HG03139 (cell line): ENCODE data around the gene SKAP1.

Source experiments
- ATAC-seq: cut with Tn5 transposase; IDR thresholded peaks from one replicate; pipeline ENCODE4 v1.9.1; 2021; ENCODE audit not compliant: unreplicated experiment

SKAP1 gene

GRCh38 chr17:48151220-48151619, 278.8 kb downstream of the SKAP1 start:
- no peak for ATAC-seq

DNA sequence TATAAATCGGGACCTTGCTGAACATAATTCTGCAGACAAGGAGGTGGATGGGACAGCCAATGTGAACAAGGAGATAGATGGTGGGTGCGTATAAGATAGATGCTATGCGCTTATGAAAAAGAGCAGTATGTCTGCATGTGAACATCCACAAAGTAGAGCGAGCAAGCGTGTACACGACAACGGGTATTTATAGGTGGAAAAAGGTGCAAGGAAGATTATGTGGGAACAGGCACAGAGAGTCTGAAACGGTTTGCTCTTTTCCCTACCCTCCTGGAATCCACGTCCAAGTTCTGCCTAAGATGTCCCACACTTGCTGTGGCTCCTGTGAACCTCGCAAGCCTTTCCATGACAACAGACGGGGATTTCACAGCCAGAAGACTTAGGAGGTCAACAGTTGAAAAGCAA, 279.4 kb downstream of the SKAP1 start:
- no peak for ATAC-seq

DNA sequence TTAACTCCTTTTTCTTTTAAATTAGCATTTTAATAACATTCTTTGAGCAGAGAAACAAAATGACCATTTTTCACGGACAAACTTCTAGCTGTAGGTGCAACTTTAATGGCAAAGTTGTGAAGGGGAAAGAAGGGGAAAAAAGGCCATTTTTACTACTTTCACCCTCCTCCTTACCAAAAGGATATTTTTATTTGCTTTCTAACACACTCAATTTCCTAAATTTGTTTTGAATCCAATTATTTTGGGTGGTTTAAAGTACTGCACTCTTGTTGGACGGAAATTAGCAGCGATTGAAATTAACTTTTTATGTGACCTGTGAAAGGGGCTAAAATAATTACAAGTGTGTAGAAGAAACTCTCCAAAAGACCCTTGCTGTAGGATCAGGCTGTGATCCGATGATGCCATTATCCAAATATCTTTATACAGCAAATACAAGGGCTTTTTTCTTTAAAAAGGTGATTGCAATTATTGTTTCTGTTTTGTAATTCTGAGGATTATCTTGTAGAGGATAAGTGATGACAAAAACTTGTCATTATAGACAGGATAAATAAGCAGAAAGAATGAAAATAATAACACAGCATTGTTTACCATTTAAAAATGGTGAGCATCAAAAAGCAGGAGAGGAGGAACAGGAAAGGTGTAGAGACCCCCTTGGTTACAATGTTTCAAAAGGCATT, 280.1 kb downstream of the SKAP1 start:
- no peak for ATAC-seq

GRCh38 chr17:48148854-48149786, 280.9 kb downstream of the SKAP1 start:
- ATAC-seq, result no peak

DNA sequence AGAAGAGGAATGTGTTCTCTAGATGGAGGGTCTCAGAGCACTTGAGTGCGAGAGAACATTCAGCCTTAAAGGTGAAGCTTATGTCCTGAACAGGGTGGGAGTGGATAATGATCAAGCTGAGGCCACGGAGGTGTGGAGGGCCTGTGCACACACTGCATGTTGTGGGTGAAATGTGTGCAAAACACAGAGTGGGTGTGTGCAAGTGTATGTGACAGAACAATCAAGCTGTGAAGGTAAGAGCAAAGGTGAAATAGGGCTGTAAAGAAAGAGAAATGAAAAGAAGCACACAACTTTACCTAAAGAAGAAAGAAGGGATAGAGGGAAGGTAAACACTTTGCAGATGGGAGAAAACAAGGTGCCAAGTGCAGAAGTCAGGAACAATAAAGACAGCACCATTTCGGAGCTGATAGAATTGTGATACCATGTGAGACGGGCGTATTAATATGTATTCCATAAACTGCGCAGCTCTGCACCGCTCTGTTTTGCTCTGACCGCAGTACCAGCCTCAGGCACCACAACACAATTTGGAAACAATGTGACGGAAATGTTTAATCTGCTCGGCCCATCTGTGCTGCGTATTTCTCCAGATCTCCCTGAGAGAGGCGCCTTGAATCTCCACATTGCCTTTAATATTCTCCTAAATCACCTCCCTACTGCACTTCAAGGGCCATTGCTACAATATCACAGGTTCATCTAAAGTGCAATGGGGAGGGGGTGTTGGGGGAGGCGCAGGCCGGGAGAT, 281.8 kb downstream of the SKAP1 start:
- no peak for ATAC-seq

GRCh38 chr17:48144976-48145798, 284.8 kb downstream of the SKAP1 start:
- no peak for ATAC-seq

DNA sequence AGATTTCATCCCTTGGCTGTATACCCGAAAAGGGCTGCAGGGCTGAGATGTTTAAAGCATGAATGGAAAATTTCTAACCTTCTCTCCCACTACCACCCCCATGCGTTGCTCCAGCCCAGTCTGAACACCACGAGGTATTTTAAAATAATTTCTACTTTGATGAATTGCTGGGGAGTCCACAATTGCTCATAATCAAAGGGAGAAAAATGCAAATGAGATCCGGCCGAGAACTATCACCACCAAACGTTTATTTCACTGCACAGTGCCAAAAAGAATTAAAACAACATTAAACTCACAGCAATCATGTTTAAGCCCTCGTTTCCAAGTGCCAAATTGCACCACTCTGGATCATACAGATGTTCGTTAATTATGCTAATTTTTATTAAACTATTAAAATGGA, 285.8 kb downstream of the SKAP1 start:
- no peak for ATAC-seq

- no peak for ATAC-seq
Measured at GRCh38 chr17:48143629-48144028, 286.4 kb downstream of the SKAP1 start.

GRCh38 chr17:48139944-48140343, 290.1 kb downstream of the SKAP1 start:
- no peak for ATAC-seq

DNA sequence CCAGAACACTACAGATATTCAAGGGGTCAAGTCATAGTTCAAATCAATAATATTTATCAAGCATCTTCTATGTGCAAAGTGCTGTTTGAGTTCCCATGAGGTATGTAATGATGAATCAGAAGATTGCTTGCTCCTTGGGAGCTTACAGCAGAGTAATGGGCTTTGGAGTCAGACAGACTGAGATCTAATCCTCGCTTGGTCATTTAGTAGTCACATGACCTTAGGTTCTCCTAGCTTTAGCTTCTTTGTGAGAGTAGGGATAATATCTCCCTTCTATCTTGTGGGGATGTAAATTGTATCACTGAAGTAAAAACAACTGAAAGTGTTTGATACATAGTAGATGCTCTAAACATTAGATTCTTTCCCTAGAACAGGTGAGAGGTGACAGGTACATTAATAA, 292.4 kb downstream of the SKAP1 start:
- no peak for ATAC-seq

GRCh38 chr17:48134912-48135480, 295.0 kb downstream of the SKAP1 start:
- no peak for ATAC-seq

DNA sequence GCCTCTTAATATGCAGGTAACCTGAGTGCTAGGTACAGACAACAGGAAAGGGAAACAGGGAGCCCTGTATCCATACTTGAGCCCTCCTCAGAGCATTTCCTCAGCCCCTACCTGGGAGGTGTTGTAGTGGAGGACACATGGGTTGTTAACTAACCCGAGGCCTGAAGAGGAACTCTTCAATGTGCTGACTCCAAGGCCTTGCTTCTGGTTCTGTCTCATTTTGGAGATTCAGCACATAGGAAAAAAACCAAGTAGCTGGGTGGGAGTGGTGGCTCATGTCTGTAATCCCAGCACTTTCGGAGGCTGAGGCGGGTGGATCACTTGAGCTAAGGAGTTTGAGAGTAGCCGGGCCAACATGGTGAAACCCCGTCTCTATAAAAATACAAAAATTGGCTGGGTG, 297.6 kb downstream of the SKAP1 start:
- no peak for ATAC-seq

- ATAC-seq, result no peak
Measured at GRCh38 chr17:48131216-48131824, 298.7 kb downstream of the SKAP1 start.

DNA sequence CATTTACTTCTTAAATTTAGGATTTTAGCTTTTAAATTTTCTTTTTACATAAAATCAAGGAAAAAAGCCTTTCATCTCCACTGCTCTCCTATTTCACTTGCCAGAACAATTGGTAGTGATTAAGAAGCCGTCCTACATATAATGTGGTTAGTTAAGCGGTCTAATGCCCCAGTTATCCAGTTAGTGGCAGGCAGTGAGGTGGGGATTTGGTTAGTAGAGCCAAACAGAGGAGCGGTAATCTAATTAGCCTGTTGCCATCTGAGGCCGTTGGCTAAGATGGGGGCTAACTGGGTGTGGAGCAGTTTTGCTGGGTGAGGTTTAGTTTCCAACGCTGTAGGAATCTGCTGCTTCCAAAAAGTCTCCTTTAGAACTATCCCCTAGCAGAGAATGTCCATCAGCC, 300.0 kb downstream of the SKAP1 start:
- no peak for ATAC-seq

DNA sequence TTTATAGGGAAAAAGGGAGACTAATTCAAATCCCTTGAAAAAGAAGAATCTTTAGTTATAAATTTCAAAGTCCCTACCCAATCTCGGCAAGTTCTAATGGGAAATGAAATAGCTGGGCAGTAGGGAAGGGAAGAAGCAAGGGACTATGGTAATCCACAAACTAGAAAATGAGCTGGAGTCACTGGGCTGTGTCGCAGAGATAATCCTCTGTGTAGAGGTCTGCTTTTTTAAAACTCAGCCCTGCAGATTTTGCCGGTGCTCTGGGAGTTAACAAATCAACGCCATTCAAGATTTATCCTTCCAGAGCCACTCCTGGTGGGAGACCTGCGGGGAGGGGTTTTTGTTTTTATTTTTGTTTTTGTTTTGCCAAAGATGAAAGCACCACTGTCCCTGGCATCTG, 301.6 kb downstream of the SKAP1 start:
- no peak for ATAC-seq

- ATAC-seq, result no peak
Measured at GRCh38 chr17:48127371-48128051, 302.5 kb downstream of the SKAP1 start.

DNA sequence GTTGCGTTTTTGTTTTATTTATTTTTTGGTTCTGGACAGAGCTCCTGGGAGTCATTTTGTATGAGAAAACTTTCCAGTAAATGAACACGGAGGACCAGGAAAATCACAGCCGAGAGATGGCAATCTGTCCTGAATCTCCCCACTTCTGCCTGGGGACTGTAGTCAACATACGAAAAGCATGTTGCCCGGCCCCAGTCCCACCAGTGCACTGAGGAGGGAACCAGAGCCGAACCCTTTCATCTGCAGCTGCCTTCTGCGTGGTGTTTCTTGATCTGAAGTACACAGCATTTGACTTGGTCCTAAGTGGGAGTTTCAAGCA, 303.5 kb downstream of the SKAP1 start:
- ATAC-seq, result no peak

DNA sequence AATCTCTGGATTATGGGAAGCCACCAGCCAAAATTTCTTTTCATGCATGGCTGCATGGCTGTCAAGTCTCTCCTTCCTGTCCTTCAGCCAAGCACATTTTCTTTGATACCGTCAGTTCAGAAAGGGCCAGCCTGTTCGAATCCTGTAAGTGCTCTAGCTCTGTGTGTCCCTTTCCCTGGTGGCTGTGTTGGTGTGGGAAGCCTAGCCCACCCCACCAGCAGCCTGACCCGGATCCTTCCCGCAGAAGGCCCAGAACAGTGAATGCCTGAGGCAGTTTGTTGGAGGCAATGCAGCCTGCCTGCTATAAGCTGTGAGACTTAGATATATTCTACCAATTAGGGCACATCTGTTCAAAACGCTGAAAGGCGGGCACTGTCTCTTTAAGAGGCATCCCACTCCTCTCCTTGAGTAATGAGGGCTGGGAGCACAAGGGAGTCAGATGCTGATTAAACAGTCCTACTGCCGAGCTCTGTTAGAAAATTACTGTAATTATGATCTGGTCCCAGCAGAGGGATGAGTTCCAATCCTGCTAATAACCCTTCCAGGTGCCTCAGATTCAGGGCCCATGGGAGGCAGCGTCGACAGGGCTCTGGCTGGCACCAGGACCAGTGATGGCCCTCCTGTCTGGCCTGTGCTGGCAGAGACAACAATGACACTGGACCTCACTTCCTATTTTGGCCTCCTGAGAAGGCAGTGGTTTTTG, 304.0 kb downstream of the SKAP1 start:
- ATAC-seq, result no peak

- no peak for ATAC-seq
Measured at GRCh38 chr17:48123776-48124388, 306.1 kb downstream of the SKAP1 start.
